Measurements from ENCODE around the gene SCAF4. TPM values are rescaled to one million over a fixed set of nuclear protein-coding genes. Genes with fewer than 3 reads are reported as not detected.

Gene SCAF4
- total and polyA plus RNA-seq, 12 donors: 9.5 to 24.0 (median 15.1) TPM

DNA sequence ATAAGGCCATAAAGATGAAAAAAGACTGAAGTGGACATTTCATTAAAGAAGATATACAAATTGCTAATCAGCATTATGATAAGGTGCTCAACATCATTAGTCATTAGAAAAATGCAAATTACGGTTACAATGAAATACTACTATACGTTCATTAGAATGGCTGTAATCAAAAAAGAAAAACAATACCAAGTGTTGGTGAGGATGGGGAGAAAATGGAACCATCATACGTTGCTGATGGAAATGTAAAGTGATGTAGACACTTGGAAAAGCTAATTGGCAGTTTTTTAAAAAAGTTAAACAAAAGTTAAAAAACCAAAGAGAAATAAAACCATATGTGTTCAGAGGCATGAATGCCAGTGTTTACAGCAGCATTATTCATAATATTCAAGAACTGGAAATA lies 81.0 kb downstream of the SCAF4 start:
- no peak for TF ChIP-seq POLR2A (IDR thresholded peaks at IDR 0.05)
- TF ChIP-seq CTCF (IDR thresholded peaks at IDR 0.05): no peak
- no peak overlapping the region for H3K27ac ChIP-seq
- intact Hi-C loops (cut with DNase I): no loop called here
- no peaks in the 10 kb centered on the region for H3K4me1 ChIP-seq (replicated peaks in 1 of 2)
- no peaks in the 10 kb centered on the region for H3K36me3 ChIP-seq (replicated peaks in 1 of 2)
- H3K9me3 ChIP-seq (replicated peaks in 1 of 3): no peaks in the 10 kb centered on the region
- no peak overlapping the region for H3K4me3 ChIP-seq
- H3K27me3 ChIP-seq: no peaks in the 10 kb centered on the region
- 93 to 99% (median 96%) methylated on average over 3 of the region's 3 CpGs for WGBS, 4 donors
- DNase-seq: no peak

DNA sequence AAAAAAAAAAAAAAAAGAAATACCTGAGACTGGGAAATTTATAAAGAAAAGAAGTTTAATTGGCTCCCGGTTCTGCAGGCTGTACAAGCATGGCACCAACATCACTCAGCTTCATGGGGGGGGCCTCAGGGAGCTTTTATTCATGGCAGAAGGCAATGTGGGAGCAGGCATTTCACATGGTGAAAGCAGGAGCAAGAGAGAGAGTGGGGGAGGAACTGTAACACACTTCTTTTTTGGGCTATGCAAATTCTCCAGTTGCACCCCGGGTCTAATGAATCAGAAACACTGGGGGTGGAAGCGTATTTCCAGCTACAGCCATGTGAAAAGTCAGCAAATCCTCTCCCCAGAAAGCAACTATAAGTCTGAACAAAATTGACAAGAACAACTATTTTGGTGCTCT lies 84.3 kb downstream of the SCAF4 start:
- Histone ChIP-seq H3K4me1 (replicated peaks in 1 of 2) (no peaks in the 10 kb centered on the region), H3K9me3 (replicated peaks in 1 of 3) (no peaks in the 10 kb centered on the region), H3K27me3 (no peaks in the 10 kb centered on the region), H3K4me3 (no peak overlapping the region), H3K36me3 (replicated peaks in 1 of 2) (no peaks in the 10 kb centered on the region), H3K27ac (no peak overlapping the region)
- no peak for DNase-seq
- TF ChIP-seq POLR2A (IDR thresholded peaks at IDR 0.05) (no peak), CTCF (IDR thresholded peaks at IDR 0.05) (no peak)
- intact Hi-C loops (cut with DNase I): no loop called here
- 89 to 97% (median 91%) methylated on average over 3 of the region's 3 CpGs for WGBS, 4 donors

DNA sequence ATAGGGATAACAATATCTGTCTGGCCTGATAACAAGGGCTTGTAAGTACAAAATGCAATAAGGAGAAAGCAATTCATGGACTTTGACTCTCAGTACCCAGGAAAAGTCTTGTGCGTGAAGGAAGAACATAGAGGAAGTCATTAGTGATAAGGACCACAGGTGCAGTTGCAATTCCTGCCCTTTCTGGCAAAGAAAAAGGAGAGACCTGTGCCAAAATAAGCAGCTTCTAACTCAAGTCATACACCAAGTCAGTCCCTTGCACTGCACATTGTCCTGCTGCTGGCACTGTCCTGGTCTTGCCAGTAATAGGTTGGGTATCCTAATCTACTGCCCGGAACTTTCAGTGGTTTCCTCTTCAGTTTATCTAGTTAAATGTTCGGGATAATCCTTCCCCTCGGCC lies 87.3 kb downstream of the SCAF4 start:
- Histone ChIP-seq H3K27ac (no peak overlapping the region), H3K9me3 (replicated peaks in 1 of 3) (no peaks in the 10 kb centered on the region), H3K4me3 (no peak overlapping the region), H3K4me1 (replicated peaks in 1 of 2) (no peaks in the 10 kb centered on the region), H3K36me3 (replicated peaks in 1 of 2) (no peaks in the 10 kb centered on the region), H3K27me3 (no peaks in the 10 kb centered on the region)
- 65 to 86% (median 78%) methylated on average over 4 of the region's 4 CpGs for WGBS, 4 donors
- intact Hi-C loops (cut with DNase I): no loop called here
- TF ChIP-seq POLR2A (IDR thresholded peaks at IDR 0.05) (no peak), CTCF (IDR thresholded peaks at IDR 0.05) (no peak)
- no peak for DNase-seq

- no peak for DNase-seq
- no peaks in the 10 kb centered on the region for H3K9me3 ChIP-seq (replicated peaks in 1 of 3)
- H3K27me3 ChIP-seq: no peaks in the 10 kb centered on the region
- no peak overlapping the region for H3K27ac ChIP-seq
- H3K4me1 ChIP-seq (replicated peaks in 1 of 2): no peaks in the 10 kb centered on the region
- intact Hi-C loops (cut with DNase I): no loop called here
- no peak overlapping the region for H3K4me3 ChIP-seq
- WGBS, 4 donors: 88 to 98% (median 95%) methylated on average over 8 to 12 of the region's 12 CpGs
- TF ChIP-seq CTCF (IDR thresholded peaks at IDR 0.05): no peak
- TF ChIP-seq POLR2A (IDR thresholded peaks at IDR 0.05): no peak
- no peaks in the 10 kb centered on the region for H3K36me3 ChIP-seq (replicated peaks in 1 of 2)
These were observed 90.4 kb downstream of the SCAF4 start for GRCh38 chr21:31641416-31641922.

All from adrenal gland (tissue), 12 donors.